Activated effector memory CD4-positive, alpha-beta T cell treated with Interleukin-2 at 50 U/mL for 16 hours (primary cell): ENCODE data around the gene MYL12A.
"Not testable (repeated sequence)": the region's sequence is repeated elsewhere in the genome, so short reads cannot be mapped to it uniquely, and the experiment has no call there.

Source experiments
- DNase-seq: peaks from one replicate; pipeline ENCODE4 v3.0.0-alpha.2; 2020

Gene MYL12A

DNA sequence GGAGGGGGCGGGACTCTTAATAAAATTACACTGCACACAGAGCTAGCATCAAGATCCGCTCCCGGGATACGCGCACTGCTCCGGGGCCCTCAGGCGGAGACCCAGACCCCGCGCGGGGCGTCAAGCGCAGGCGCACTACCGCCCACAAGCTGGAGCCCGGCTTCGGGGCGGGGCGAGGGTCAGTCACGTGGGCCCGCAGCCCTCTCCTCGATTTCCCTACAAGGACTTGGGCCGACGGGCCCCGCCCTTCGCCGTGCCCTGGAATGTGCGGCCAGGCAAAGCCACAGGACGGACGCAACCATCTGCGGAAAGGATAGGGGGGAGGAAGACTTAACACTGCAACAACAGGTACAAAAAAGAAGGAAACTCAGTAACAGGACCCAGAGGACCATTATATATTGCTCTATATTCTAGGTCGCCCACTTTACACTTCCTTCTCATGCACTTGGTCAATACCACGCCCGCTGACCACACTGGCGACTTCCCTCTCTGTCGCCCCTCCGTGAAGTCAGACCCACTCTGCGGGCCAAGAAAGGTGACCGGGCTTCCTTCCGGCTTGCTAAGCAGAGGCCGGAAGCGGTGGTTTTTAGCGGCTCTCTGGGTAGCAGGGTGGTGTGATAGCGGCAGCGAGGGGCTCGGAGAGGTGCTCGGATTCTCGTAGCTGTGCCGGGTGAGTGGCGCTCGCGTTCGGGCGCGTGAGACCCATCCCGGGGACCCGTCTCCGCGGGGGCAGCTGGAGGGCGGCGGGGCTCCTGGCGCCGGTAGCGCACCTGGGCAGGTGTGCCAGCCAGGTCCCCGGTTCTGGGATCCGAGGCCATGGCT is at the start of gene MYL12A:
MYL12A (plus strand) TSS at position 562 of the 822 bp plus-strand sequence. CDS start 5,447 bp downstream, outside the sequence.
- peak; percentile 85 for DNase-seq

DNA sequence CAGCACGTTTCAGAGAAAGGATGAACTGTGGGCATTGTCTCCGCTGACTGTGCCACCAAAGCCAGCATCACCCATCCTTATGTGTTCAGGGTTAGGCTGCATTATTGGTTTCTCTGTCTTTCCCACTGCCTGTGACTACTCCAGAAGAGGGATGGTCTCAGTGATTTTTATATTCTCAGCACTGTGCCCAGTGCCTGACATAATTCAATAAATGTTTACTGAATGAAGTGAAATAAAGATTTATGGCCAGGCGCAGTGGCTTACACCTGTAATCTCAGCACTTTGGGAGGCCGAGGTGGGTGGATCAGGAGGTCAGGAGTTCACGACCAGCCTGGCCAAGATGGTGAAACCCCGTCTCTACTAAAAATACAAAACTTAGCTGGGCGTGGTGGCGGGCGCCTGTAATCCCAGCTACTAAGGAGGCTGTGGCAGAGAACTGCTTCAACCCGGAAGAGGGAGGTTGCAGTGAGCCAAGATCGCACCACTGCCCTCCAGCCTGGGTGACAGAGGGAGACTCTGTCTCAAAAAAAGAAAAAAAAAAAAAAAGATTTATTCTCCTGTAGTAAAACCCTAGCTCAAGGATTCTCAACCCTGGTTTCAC is 49.2 kb upstream of the MYL12A start:
- not testable (repeated sequence) for DNase-seq

DNA sequence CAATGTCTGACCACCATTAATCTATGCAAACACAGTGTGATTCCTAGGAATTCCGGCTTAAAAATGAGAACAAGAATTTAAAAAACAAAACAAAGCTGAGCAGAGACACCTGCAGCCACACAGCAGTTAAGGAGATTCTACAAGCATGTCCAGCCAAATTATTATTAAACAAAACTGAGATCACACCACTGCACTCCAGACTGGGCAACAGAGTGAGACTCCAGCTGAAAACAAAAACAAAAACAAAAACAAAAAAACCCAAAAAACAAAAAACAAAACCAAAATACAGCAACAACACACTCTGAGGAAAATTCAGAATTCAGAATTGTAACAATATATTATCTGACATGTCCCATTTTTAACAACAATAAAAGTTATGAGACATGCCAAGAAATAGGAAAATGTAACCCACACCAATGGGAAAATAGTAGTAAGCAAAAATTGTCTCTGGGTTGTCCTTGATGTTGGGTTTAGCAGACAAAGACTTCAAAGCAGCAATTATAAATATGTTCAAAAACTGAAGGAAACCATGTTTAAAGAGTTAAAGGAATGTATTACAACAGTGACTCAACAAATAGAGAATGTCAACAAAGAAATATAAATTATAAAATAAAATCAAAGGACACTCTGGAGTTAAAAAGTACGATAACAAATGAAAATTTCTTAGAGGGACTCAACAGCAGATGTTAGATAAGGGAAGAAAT is 47.5 kb upstream of the MYL12A start:
- no peak for DNase-seq

DNA sequence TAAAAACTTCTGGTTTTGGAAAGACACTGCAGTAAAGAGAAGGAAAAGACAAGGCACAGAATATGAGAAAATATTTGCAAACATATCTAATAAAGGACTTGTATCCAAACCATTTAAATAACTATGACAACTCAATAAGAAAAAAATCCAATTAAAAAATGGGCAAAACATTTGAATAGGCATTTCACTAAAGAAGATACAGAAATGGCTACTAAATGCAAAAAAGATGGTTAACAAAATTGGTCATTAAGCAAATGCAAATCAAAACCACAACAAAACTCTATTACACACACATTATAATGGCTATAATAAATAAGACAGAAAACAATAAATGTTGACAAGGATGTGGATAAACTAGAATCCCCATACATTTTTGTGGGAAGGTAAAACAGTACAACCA is 42.4 kb upstream of the MYL12A start:
- no peak for DNase-seq

DNA sequence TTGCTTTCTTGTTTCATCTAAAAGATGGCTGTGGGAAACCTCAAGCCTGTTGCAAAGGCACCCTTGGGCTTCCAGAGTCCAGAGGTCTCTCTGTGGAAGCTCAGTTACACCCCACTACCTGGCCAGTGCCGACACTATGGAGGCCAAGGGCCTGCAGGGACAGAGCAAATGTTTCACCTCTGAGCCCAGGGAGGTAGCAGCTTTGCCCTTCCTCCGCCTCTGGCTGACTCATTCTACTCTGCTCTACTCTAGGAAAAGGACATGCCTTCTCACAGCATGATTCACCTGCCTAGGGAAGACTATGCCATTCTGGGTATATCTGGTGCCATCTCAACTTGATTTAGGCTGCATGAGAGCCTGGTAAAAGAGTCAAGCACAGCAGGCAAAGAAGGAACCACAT is 40.0 kb upstream of the MYL12A start:
- no peak for DNase-seq

DNA sequence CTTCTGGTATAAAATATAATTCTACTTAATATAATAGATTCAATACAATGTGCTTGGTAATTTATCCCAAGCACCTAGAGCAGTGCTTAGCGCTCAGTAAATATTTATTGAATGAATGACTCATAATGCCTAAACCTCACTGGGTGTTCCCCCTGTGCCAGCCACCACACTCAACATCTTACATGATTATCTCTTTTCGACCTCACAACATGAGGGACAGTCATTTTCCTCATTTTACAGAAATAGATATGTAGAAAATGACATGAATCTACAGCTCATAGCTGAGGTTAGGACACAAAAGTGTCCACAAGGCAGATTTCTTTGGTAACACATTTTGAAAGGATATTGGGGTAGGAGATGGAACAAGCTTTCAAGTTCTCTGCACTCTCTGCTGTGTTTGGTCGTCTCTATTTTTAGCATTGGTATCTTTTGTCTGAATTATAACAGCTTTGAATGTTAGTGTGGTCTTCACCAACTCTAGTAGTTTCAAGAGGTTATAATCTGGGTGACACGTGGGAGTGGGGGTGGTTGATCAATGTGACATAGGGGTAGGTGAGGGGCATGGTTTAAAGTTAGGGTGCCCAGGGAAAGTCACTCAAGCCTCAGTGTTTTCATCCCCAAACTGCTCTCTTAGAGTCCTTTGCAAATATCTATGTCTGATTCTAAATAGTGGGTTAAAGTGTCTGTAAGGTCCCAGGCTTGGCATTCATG is 37.6 kb upstream of the MYL12A start:
- DNase-seq = no peak

DNA sequence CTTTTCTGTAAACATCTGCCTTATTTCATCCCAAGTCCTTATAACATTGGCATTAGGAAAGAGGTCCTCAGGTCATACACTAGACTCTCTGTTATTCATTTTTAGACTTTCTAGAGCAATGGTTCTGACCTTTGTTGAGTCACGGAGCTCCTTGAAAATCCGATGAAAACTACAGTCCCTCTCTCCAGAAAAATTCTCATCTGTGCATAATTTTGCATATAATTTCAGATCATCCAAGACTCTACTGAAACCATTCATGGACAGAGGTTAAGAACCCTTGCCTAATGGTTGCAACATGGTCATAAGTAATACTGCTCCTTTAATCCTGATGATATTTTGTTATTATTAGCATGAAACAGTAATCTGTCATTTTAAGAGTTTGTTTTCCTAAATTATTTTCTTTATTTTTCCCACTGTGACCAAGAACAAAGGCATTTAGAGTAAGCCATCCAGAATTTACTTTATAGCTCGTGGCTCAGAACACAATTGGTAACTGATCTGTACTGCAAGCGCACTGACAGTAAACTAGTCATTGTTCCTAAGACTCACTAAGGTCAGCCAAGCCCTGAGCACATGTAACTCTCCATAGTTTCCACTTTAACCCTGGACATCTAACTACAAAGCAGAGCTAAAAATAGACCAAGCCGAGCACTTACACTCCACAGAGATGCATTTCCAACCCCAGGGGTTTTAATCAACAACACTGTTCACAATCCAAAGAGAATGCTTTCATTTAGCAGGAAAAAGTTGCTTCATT is 36.2 kb upstream of the MYL12A start:
- no peak for DNase-seq

DNA sequence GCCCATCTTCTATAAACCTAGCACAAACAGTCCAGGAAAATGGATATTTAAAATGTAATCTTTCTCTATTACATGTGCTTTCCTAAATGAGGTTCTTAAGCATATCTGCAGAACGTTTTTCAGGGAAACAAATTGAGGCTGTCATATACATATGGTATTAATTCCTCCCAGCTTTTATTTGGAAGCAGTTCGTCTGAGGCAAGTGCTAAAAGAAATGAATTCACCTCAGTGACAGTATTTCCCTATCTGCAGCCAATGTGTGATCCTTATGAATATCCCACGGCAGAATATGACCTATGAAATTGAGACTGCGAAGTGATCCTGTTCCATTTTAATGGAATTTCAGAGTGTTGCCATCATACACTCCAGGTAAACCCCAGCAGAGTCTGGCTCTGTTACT is 34.9 kb upstream of the MYL12A start:
- DNase-seq = no peak

DNA sequence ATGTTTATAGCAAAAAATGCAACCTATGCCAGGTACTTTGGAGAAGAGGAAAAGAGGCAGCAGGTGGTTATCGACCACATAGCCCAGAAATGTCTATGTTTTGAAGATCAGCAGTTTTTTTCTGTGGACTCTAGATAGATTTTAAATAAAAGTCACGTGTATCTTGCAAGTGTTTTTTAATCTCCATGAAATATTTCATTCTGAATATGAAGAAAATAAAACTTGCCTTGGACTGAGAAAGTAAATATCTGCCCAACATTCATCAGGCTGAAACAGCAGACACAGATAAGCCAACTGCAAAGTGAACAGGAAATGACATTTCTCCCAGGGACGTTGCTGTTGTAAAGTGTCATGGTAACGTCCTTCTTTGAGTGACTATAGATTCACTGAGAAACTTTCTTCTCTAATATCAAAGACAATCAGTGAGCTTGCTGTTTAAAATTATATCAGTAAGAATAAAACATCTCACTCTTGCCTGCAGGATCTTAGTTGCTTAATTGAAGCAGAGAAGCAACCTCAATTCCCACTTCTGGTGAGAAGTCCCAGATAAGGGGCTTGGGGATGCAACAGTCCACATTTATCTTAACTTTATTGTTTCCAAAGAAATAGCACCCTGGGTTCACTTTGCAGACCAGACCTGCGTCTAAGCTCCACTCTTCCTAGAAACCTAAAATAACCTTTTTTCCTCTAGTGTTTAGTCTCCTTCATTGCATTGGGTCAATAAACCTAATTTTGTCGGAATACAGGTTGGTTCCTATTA is 34.1 kb upstream of the MYL12A start:
- DNase-seq = no peak

DNA sequence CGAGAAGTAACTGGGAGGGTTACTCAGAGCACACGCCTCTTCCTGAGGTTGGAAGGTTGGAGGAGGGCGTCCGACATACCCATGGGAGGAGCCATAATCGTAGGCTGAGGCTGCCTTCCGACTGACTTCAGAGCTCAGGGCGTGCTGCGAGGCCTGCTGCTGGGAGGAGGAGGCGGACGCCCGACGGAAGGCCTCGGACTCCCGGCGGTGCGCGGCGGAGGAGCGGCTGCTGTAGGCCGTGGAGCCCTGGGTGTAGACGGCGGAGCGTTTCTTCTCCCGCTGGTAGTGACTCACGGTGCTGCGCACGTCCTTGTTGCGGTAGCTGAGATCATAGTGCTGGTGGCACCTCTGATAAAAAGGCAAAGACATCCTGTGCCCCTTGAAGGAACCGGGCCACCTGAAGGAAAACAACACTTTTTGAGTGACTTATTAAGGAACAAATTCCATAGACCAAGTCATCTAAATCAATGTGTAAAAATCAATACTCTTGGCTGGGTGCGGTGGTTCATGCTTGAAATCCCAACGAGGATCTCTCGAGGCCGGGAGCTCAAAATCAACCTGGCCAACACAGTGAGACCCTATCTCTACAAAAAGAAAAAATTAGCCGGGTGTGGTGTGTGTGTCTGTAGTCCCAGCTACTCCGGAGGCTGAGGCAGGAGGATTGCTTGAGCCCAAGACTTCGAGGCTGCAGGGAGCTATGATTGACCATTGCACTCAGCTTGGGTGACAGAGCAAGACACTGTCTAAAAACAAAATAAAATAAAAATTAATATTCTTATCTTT is 32.6 kb upstream of the MYL12A start:
- DNase-seq = no peak

DNA sequence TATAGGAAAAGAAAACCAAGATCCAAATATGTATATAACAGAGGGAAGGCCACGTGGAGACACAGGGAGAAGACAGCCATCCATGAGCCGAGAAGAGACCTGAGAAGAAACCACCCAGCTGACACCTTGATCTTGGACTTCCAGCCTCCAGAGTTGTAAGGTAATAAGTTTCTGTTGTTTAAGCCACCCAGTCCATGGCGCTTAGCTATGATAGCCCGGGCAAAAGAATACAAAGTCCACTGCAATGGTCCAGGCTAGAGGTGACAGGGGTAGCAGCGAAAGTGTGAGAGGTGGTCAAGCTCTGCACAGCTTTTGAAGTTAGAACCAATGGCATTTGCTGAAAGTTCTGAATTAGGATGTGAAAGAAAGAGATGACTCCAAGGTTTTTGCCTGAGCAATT is 30.6 kb upstream of the MYL12A start:
- DNase-seq = no peak

DNA sequence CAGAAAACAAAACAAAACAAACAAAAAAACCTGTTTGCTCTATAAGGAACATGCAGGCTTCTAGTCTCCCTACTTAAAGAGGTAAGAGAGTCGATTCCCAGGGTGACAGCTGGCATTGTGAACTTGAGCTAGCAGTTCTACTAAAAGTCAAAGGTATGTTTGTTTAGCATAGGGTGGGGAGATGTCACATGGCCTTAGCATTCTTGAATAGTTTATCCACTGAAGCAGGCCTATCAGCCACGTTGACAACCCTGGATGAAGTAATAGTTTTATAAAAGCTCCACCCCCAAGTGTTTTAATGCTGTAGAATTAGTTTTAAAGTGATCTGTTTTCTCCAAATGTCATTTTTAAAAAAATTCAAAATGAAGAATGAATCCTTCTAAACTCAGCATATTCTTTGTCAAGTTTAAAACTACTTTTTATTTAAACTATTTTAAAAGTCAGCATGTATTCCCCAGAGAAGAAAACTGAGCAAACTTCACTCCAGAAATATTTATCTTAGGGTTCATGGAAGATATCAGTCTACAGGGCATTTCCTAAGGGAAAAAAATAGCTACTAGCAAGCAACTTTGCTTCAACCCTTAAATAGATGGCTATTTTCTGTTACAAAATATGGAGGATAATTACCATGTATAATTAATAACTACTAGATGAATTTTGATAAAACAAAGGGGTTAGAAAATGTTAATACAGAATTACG is 29.5 kb upstream of the MYL12A start:
- no peak for DNase-seq

DNA sequence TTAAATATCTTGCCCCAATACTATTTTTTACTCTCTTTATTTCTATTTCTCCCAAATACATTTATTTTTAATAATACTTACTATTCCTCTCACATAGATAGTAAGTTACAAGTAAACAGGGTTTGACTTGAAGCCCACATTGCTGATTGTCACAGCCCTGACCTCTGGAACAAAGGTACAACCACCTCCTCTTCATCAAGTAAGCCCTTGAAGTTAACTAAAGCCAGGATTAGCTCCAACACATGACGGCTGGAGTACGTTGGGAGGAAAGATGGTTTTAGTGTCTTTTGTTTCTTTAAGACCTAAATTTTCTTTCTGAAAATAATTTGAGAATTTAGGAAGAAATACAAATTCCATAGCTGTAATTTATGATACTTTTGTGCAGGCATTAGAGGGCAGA is 28.8 kb upstream of the MYL12A start:
- no peak for DNase-seq

DNA sequence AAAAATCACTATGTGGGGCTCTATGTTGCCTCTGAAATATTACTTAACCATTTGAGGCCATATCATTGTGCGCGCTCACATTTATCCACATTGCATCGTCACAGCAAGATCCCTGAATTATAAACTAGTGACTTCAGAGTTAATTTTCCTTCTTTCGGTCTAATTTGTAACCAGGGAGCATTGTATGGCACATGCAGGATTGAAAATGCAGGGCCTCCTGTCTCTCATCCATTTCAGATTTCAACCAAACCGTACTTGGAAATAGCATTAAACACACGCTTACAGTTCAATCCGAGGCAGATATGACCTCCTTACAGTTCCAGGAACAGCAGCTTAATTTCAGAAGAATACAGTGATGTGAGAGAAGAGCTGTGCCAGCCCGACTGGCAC is 28.4 kb upstream of the MYL12A start:
- no peak for DNase-seq

DNA sequence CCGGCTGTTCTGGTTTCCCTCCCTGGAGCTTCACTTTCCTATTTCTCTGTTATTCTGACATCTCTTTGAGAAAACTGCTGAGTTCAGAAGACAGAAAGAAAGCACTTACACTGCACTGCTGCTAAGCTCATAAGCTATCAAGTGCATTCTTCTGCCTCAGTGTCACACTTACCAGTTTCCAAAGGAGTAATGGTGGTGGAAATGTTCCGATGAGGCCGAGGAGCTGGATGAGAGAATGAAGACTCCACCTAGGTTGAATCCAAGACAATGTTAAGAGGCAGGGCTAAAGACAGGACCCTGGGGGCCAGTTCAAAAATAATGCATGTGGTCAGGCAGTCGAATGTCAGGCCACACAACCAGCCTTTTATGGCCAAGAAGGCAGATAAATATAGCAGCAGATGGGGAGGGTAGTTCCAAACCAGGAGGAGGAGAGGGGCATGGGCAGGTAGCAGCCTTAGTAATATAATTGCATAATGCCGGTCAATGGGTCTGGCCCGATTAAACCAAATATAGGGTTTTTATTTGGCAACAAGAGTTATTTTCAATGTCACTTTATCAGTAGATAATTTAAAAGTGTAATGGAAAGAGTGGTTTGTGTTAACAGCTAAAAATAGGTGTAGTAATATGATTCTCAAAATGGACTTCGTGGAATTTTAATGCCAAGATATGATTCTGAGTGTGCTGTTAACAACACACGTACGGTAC is 27.8 kb upstream of the MYL12A start, which contains the start of gene MYOM1:
MYOM1 (minus strand) TSS at position 338 of the 705 bp plus-strand sequence. CDS start 4,745 bp downstream, outside the sequence.
- DNase-seq = no peak

DNA sequence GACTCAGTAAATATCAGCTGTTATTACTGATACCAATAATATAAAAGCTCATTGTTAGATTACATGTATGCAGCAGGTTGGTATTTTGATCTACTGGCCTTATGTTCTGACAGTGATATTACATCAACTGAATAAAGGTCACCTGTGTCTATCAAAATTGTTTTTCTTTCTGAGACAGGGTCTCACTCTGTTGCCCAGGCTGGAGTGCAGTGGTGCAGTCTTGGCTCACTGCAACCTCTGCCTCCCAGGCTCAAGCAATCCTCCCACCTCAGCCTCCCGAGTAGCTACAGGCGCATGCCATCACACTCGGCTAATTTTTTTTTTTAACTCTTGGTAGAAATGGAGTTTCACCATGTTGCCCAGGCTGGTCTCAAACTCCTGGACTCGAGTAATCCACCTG is 26.7 kb upstream of the MYL12A start:
- not testable (repeated sequence) for DNase-seq

DNA sequence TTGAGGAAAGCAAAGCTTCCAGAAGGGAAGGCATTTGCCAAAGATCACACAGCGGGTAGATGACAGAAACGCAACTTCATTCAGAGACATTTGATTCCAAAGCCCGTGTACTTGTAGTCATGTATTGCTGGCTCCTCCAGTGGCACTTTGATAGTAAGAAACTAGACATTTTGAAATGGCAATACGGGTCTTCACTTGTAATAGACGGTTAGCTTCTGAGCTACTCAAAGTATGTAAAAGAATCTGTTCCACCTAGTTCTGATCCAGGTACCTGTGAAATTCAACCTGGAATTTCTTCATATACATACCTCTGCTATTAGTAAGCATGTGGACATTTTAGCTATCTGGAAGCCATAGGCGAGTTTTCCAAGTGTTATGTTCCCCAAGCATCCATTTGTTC is 26.1 kb upstream of the MYL12A start:
- DNase-seq = no peak

DNA sequence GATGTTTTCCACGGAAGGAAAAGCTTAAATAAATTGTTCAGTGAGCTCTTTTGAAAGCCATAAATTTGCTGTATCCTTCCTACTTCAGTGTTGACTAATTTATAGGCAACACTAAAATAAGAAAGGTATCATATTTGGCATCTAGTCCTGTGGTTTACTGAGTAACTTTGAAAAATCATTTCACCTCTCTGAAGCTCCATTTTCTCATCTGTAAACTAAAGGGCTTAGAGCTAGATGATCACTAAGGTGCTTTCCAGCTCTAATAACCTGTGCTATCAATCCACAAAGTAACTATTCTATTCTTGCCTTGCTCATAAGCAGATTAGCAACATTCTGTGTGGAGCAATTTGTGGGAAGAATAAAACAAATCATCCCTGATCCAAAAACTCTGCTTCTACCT is 24.2 kb upstream of the MYL12A start:
- no peak for DNase-seq

DNA sequence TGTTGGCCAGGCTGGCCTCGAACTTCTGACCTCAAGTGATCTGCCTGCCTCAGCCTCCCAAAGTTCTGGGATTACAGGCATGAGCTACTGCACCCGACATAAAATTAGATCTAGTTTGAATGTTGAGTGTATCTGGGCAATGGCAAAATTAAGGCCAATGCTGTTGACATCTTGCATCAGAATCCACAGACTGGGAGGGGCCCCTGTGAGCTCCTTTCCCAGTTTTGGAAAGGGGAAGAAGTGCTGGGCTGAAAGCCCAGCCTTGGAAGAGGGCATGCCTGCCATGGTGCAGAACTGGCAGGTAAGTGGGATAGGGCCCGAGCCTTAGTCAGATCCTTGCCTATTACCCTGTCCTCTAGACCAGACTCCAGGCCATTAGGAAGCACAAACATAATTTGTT is 23.4 kb upstream of the MYL12A start:
- DNase-seq = no peak

DNA sequence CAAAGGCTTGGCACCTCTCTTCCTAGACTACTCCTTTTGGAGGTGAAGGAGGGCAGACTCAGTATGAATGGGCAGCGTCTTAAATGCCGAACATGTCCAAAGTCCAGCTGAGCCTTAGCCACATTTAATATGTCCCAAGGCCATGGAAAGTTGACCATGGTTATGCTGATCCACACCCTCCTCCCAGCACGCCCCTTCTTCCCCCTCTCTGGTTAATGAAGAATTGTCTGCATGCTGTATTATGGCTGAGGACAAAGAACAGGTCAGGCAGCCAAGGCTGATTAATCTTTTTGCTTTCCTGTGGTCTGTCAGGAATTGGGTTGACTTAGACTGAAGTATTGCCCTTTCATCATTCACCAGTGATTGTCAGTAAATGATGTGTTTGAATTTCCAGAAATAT is 22.0 kb upstream of the MYL12A start:
- DNase-seq = no peak
